Breast epithelium (tissue), 3 donors: Measurements from ENCODE around the gene THOC6.

Experiments
- POLR2AphosphoS5 ChIP-seq, 3 donors: sonication (generic); formaldehyde crosslinking; IDR thresholded peaks; one replicate each; pipeline ENCODE4 v1.6.1; 2017; ENCODE audit warnings: antibody characterized with exemption in 3 of 3
- TF ChIP-seq, protein P1 (sequence below), 3 donors: fragments of 450-650 bp; IDR thresholded peaks; one replicate each; pipeline ENCODE4 v1.5.1; 2016 to 2017; ENCODE audit warnings: antibody characterized with exemption in 3 of 3, mild to moderate bottlenecking in 3 of 3, moderate library complexity in 3 of 3

DNA sequence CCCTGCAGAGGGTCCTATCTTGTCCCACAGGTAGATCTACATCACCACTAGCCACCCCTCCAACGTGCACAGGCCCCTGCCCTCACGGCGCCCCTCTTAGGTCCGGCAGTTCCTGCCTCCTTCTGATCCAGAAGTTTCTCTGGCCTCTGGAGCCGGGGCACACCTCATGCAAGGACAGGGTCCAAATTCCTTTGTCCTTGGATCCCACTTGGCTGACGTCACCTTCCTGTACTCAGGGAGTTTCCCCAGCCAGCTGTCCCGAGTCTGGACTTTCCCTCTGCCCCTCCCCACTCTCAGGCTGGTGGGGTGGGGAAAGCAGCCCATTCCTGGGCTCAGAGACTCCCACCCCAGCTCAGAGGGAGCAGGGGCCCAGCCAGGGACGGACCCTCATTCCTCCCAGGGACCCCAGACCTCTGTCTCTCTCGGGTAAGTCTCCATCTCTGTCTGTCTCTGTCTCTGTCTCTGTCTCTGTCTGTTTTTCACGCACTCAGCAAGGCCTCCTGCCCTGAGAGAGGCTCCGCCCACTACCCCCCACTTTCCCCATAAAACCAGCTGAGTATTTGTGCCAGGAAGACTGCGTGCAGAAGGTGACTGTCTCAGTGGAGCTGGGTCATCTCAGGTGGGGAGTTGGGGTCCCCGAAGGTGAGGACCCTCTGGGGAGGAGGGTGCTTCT is 41.4 kb downstream of the THOC6 start, which contains the start of gene IL32:
- TF ChIP-seq, protein P1, sequence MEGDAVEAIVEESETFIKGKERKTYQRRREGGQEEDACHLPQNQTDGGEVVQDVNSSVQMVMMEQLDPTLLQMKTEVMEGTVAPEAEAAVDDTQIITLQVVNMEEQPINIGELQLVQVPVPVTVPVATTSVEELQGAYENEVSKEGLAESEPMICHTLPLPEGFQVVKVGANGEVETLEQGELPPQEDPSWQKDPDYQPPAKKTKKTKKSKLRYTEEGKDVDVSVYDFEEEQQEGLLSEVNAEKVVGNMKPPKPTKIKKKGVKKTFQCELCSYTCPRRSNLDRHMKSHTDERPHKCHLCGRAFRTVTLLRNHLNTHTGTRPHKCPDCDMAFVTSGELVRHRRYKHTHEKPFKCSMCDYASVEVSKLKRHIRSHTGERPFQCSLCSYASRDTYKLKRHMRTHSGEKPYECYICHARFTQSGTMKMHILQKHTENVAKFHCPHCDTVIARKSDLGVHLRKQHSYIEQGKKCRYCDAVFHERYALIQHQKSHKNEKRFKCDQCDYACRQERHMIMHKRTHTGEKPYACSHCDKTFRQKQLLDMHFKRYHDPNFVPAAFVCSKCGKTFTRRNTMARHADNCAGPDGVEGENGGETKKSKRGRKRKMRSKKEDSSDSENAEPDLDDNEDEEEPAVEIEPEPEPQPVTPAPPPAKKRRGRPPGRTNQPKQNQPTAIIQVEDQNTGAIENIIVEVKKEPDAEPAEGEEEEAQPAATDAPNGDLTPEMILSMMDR (IDR thresholded peaks at IDR 0.05) = no peak
- TF ChIP-seq POLR2AphosphoS5 (IDR thresholded peaks at IDR 0.05) = no peak
